Smooth muscle cell (in vitro differentiated cells): ENCODE results near the gene APP. TPM values are rescaled to one million over a fixed set of nuclear protein-coding genes. Genes with fewer than 3 reads are reported as not detected.

Experiments
- DNase-seq: peaks from one replicate; lab custom pipeline; 2025; ENCODE audit not compliant: unreplicated experiment; lab: John Stamatoyannopoulos, UW
- H2AFZ ChIP-seq: fragments of 200-600 bp; sonication (generic); 2 replicates; pipeline ENCODE4 v1.6.0; 2016; ENCODE audit warnings: antibody characterized with exemption, low read depth, mild to moderate bottlenecking
- H3F3A ChIP-seq: fragments of 200-600 bp; sonication (generic); 2 replicates; pipeline ENCODE4 v1.6.0; 2017; ENCODE audit warnings: antibody characterized with exemption, low read depth
- H3K27ac ChIP-seq: fragments of 200-600 bp; sonication (generic); 2 replicates; pipeline ENCODE4 v1.5.1; 2016; ENCODE audit warnings: low read depth, mild to moderate bottlenecking
- H3K27me3 ChIP-seq: fragments of 200-600 bp; sonication (generic); 2 replicates; pipeline ENCODE4 v1.6.1; 2016; ENCODE audit warnings: low read depth, mild to moderate bottlenecking
- H3K36me3 ChIP-seq: fragments of 200-600 bp; sonication (generic); 2 replicates; pipeline ENCODE4 v1.5.1; 2016; ENCODE audit warnings: low read depth
- H3K4me1 ChIP-seq: fragments of 200-600 bp; sonication (generic); 2 replicates; pipeline ENCODE4 v1.5.1; 2016; ENCODE audit warnings: low read depth
- H3K4me2 ChIP-seq: fragments of 200-600 bp; sonication (generic); 2 replicates; pipeline ENCODE4 v1.6.0; 2016; ENCODE audit warnings: mild to moderate bottlenecking
- H3K4me3 ChIP-seq: fragments of 200-600 bp; sonication (generic); 2 replicates; pipeline ENCODE4 v1.5.1; 2016; ENCODE audit warnings: mild to moderate bottlenecking
- H3K79me2 ChIP-seq: fragments of 200-600 bp; sonication (generic); 2 replicates; pipeline ENCODE4 v1.6.0; 2016; ENCODE audit warnings: low read depth, mild to moderate bottlenecking
- H3K9ac ChIP-seq: fragments of 200-600 bp; sonication (generic); 2 replicates; pipeline ENCODE4 v1.6.0; 2016; ENCODE audit warnings: low read depth
- H3K9me3 ChIP-seq: fragments of 200-600 bp; sonication (generic); replicated peaks from 2 replicates; pipeline ENCODE4 v1.5.1; 2016; ENCODE audit warnings: low read depth
- H4K20me1 ChIP-seq: fragments of 200-600 bp; sonication (generic); 2 replicates; pipeline ENCODE4 v1.6.0; 2016; ENCODE audit warnings: low read depth
- CTCF ChIP-seq: fragments of 200-600 bp; sonication (generic); IDR thresholded peaks from 2 replicates; pipeline ENCODE4 v1.5.1; 2017; ENCODE audit warnings: borderline replicate concordance, mild to moderate bottlenecking, antibody characterized with exemption; ENCODE audit not compliant: insufficient read depth, poor library complexity, severe bottlenecking
- WGBS: methylation state at CpG from one replicate; pipeline ENCODE4 v1.1.7; 2016; ENCODE audit warnings: low lambda C conversion rate; 5-methylcytosine and 5-hydroxymethylcytosine counted together
- polyA plus RNA-seq: library from polyadenylated mRNA; unstranded; fragments of >200 nt; fragmentation: Nextera tagmentation; extraction: Ambion mirVana; gene quantifications from 2 replicates; pipeline ENCODE4 v1.2.1, GENCODE V29; 2016
- total RNA-seq: library from RNA; depleted of rRNA; stranded (reverse); fragments of >200 nt; gene quantifications from 2 replicates; pipeline ENCODE4 v1.2.3, GENCODE V29; 2014

APP gene
- total and polyA plus RNA-seq, 2 experiments from 2014 or later = 65.3 to 459 TPM

DNA sequence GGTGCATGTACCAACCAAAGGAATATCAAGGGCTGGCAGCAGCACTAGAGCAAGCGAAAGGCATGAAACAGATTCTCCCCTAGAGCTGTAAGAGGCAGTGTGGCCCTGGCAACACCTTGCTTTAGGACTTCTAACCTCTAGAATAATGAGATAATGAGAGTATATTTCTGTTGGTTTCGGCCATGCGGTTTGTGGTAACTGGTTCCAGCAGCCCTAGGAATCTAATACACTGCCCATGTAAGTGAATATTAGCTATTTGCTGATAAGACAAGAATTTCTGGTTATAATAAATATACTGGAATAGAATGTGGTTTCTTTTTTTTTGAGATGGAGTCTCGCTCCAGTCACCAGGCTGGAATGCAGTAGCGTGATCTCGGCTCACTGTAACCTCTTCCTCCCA, 236.4 kb downstream of the APP start:
- no peak for DNase-seq
- Histone ChIP-seq H3K4me2 (no peak overlapping the region), H3K27ac (peak overlapping the region; percentile 77), H3K79me2 (peaks cover 9% of the 10 kb centered on the region), H3K9ac (no peak overlapping the region), H3F3A (peaks cover 11% of the 10 kb centered on the region), H3K36me3 (no peaks in the 10 kb centered on the region), H3K4me1 (peaks cover 26% of the 10 kb centered on the region), H3K27me3 (no peaks in the 10 kb centered on the region), H3K4me3 (no peak overlapping the region), H3K9me3 (no peaks in the 10 kb centered on the region), H4K20me1 (peaks cover 20% of the 10 kb centered on the region), H2AFZ (no peak overlapping the region)
- TF ChIP-seq CTCF = no peak
- WGBS = 84% methylated on average over 6 of the region's 6 CpGs

DNA sequence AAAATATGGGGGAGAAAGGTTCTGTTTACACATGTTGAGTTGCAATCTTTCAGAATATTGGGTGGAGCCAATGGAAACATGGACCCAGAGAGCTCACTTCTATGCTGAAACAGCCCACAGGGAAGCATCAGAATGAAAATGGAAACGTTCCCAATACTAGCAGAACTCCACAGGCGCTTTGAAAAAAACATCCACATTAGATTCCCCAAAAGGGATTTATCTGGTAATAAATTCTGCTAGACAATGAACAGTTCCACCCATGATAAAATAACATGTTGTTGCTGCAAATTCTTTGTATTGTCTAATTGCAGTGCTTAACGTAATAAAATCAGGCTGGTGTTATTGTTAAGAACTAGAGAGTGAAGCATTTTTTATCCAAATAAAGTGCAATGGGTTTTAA, 238.8 kb downstream of the APP start:
- peaks cover 20% of the 10 kb centered on the region for H4K20me1 ChIP-seq
- no peak for TF ChIP-seq CTCF
- H3K9ac ChIP-seq = no peak overlapping the region
- DNase-seq = no peak
- no peak overlapping the region for H3K27ac ChIP-seq
- peaks cover 1% of the 10 kb centered on the region for H3F3A ChIP-seq
- H2AFZ ChIP-seq = no peak overlapping the region
- H3K4me3 ChIP-seq = no peak overlapping the region
- H3K27me3 ChIP-seq = no peaks in the 10 kb centered on the region
- H3K9me3 ChIP-seq = no peaks in the 10 kb centered on the region
- peaks cover 22% of the 10 kb centered on the region for H3K4me1 ChIP-seq
- H3K79me2 ChIP-seq = peaks cover 9% of the 10 kb centered on the region
- H3K36me3 ChIP-seq = no peaks in the 10 kb centered on the region
- no peak overlapping the region for H3K4me2 ChIP-seq
- 90% methylated on average over 3 of the region's 3 CpGs for WGBS

GRCh38 chr21:25929856-25930520, 240.6 kb downstream of the APP start:
- Histone ChIP-seq H3F3A (no peaks in the 10 kb centered on the region), H3K79me2 (peaks cover 15% of the 10 kb centered on the region), H3K4me3 (no peak overlapping the region), H3K9ac (no peak overlapping the region), H3K36me3 (no peaks in the 10 kb centered on the region), H3K4me1 (peaks cover 22% of the 10 kb centered on the region), H4K20me1 (peaks cover 23% of the 10 kb centered on the region), H3K27ac (peak overlapping the region; percentile 57), H2AFZ (no peak overlapping the region), H3K27me3 (no peaks in the 10 kb centered on the region), H3K4me2 (peak overlapping the region; percentile 39), H3K9me3 (no peaks in the 10 kb centered on the region)
- no peak for DNase-seq
- TF ChIP-seq CTCF = no peak
- WGBS = 75% methylated on average over 9 of the region's 9 CpGs
